ENCODE data around the gene IL15RA.

GRCh38 chr10:5917305-5917704 lies 60.0 kb downstream of the IL15RA start:
- TF ChIP-seq CTCF (IDR thresholded peaks at IDR 0.05), result no peak
- TF ChIP-seq ZFX (IDR thresholded peaks at IDR 0.05; ENCODE audit: borderline replicate concordance), result no peak
